IMR-90 (cell line): ENCODE measurements around the gene ZFP36L2. TPM values are rescaled to one million over a fixed set of nuclear protein-coding genes. Genes with fewer than 3 reads are reported as not detected.

ENCODE experiments used
- ATAC-seq: fragments of 200-7000 bp; cut with Tn5 transposase; 2 replicates; pipeline ENCODE4 v1.9.1; 2020; ENCODE audit warnings: low read depth, mild to moderate bottlenecking, moderate library complexity
- BruUV-seq: library from RNA; stranded (reverse); fragments of 400-500 nt; replicated peaks from 2 replicates; lab custom pipeline; 2021; lab: Mats Ljungman, UMichigan
- CTCF ChIA-PET: fragments of 300-600 bp; formaldehyde crosslinking; extraction: SDS; loops from one replicate; lab custom pipeline; 2021; ENCODE audit warnings: antibody characterized with exemption; lab: Yijun Ruan, JAX
- POLR2A ChIA-PET: fragments of 300-600 bp; sonication (Branson Sonifier 250); formaldehyde crosslinking; loops from one replicate; lab custom pipeline; 2022; ENCODE audit warnings: antibody characterized with exemption; ENCODE audit not compliant: unreplicated experiment; lab: Charles Lee
- DNase-seq: peaks from one replicate; pipeline ENCODE4 v3.0.0; 2013
- H2AFZ ChIP-seq: replicated peaks from 2 replicates; pipeline ENCODE3; 2013; ENCODE audit warnings: low read length, mild to moderate bottlenecking; ENCODE audit not compliant: poor library complexity
- H2AK5ac ChIP-seq: 2 replicates; pipeline ENCODE4 v1.6.1; 2013; ENCODE audit warnings: low read depth, low read length, inconsistent platforms
- H2AK9ac ChIP-seq: replicated peaks from 2 replicates; pipeline ENCODE3; 2013; ENCODE audit warnings: mild to moderate bottlenecking, low read depth, low read length, moderate library complexity; ENCODE audit not compliant: poor library complexity
- H2BK120ac ChIP-seq: 2 replicates; pipeline ENCODE4 v1.6.1; 2013; ENCODE audit warnings: low read depth, low read length, inconsistent platforms
- H2BK15ac ChIP-seq: 3 replicates; pipeline ENCODE4 v1.6.1; 2013; ENCODE audit warnings: low read depth, low read length, inconsistent platforms
- H2BK20ac ChIP-seq: 2 replicates; pipeline ENCODE4 v1.6.1; 2013; ENCODE audit warnings: low read depth, mild to moderate bottlenecking, inconsistent platforms, low read length, moderate library complexity
- H2BK5ac ChIP-seq: 2 replicates; pipeline ENCODE4 v1.6.1; 2013; ENCODE audit warnings: mild to moderate bottlenecking, low read depth, low read length, inconsistent platforms; ENCODE audit not compliant: poor library complexity, severe bottlenecking
- H3K14ac ChIP-seq: replicated peaks from 2 replicates; pipeline ENCODE4 v1.6.1; 2013; ENCODE audit warnings: low read depth, low read length, inconsistent platforms
- H3K18ac ChIP-seq: 2 replicates; pipeline ENCODE4 v1.6.1; 2013; ENCODE audit warnings: low read depth, low read length, control low read depth
- H3K23ac ChIP-seq: 2 replicates; pipeline ENCODE4 v1.6.1; 2013; ENCODE audit warnings: low read depth, low read length, inconsistent platforms
- H3K27ac ChIP-seq: 2 replicates; pipeline ENCODE4 v1.5.1; 2013; ENCODE audit warnings: mild to moderate bottlenecking, control low read depth, low read length; ENCODE audit not compliant: insufficient read depth
- H3K27me3 ChIP-seq: 2 replicates; pipeline ENCODE4 v1.6.1; 2013; ENCODE audit warnings: low read length; ENCODE audit not compliant: control insufficient read depth, insufficient read depth
- H3K36me3 ChIP-seq: 2 replicates; pipeline ENCODE4 v1.6.1; 2013; ENCODE audit warnings: low read length, mixed read lengths; ENCODE audit not compliant: control insufficient read depth, insufficient read depth
- H3K4ac ChIP-seq: 2 replicates; pipeline ENCODE4 v1.6.1; 2013; ENCODE audit warnings: low read depth, low read length, inconsistent platforms
- H3K4me1 ChIP-seq: 2 replicates; pipeline ENCODE4 v1.6.1; 2013; ENCODE audit warnings: low read length, mixed read lengths; ENCODE audit not compliant: control insufficient read depth, insufficient read depth
- H3K4me2 ChIP-seq: 2 replicates; pipeline ENCODE4 v1.6.1; 2013; ENCODE audit warnings: low read depth, mild to moderate bottlenecking, control low read depth, low read length, moderate library complexity
- H3K4me3 ChIP-seq: 2 replicates; pipeline ENCODE4 v1.5.1; 2013; ENCODE audit warnings: low read depth, mild to moderate bottlenecking, control low read depth, low read length, moderate library complexity; ENCODE audit not compliant: insufficient read depth
- H3K56ac ChIP-seq: 2 replicates; pipeline ENCODE4 v1.6.1; 2013; ENCODE audit warnings: low read length, inconsistent platforms; ENCODE audit not compliant: insufficient read depth; ENCODE audit errors: extremely low read depth
- H3K79me1 ChIP-seq, 2 experiments: 2 replicates each; pipeline ENCODE4 v1.6.1; 2013; ENCODE audit warnings: low read length in 2 of 2, inconsistent platforms in 1 of 2, low read depth in 1 of 2
- H3K9ac ChIP-seq: 2 replicates; pipeline ENCODE4 v1.6.1; 2013; ENCODE audit warnings: low read depth, low read length, control low read depth
- H3K9me1 ChIP-seq: 2 replicates; pipeline ENCODE4 v1.6.1; 2013; ENCODE audit warnings: low read length, inconsistent platforms; ENCODE audit not compliant: insufficient read depth
- H3K9me3 ChIP-seq: 2 replicates; pipeline ENCODE4 v1.6.1; 2013; ENCODE audit warnings: low read length; ENCODE audit not compliant: control insufficient read depth, insufficient read depth
- H4K20me1 ChIP-seq: 2 replicates; pipeline ENCODE4 v1.6.1; 2013; ENCODE audit warnings: low read length, inconsistent platforms; ENCODE audit not compliant: insufficient read depth
- H4K5ac ChIP-seq: 2 replicates; pipeline ENCODE4 v1.6.1; 2013; ENCODE audit warnings: mild to moderate bottlenecking, low read depth, low read length, control low read depth
- H4K8ac ChIP-seq, 2 experiments: 2 replicates each; pipeline ENCODE4 v1.6.1; 2013; ENCODE audit warnings: low read depth in 2 of 2, low read length in 2 of 2, control low read depth in 1 of 2, inconsistent platforms in 1 of 2
- H4K91ac ChIP-seq: 2 replicates; pipeline ENCODE4 v1.6.1; 2013; ENCODE audit warnings: low read depth, low read length, inconsistent platforms; ENCODE audit not compliant: insufficient read depth
- BHLHE40 ChIP-seq: fragments of 150-350 bp; IDR thresholded peaks from 2 replicates; pipeline ENCODE4 v1.6.1; 2016; ENCODE audit warnings: mild to moderate bottlenecking, low read depth, low read length
- CEBPB ChIP-seq: IDR thresholded peaks from 2 replicates; pipeline ENCODE4 v1.6.1; 2012; ENCODE audit warnings: low read depth, low read length, improper control_type of control experiment
- CHD1 ChIP-seq: IDR thresholded peaks from 2 replicates; pipeline ENCODE4 v1.6.1; 2012; ENCODE audit warnings: low read depth, low read length, improper control_type of control experiment
- FOS ChIP-seq: fragments of 150-350 bp; IDR thresholded peaks from 2 replicates; pipeline ENCODE4 v1.6.1; 2016; ENCODE audit warnings: low read depth, low read length
- MAFK ChIP-seq: IDR thresholded peaks from 2 replicates; pipeline ENCODE4 v1.6.1; 2012; ENCODE audit warnings: low read depth, low read length, improper control_type of control experiment
- MAZ ChIP-seq: IDR thresholded peaks from 2 replicates; pipeline ENCODE4 v1.6.1; 2012; ENCODE audit warnings: low read depth, mild to moderate bottlenecking, low read length, improper control_type of control experiment, moderate library complexity, borderline replicate concordance
- MXI1 ChIP-seq: IDR thresholded peaks from 2 replicates; pipeline ENCODE4 v1.6.1; 2012; ENCODE audit warnings: low read depth, mild to moderate bottlenecking, low read length, moderate library complexity, borderline replicate concordance
- NFE2L2 ChIP-seq: fragments of 150-350 bp; IDR thresholded peaks from 2 replicates; pipeline ENCODE4 v1.6.1; 2016; ENCODE audit warnings: low read depth, mild to moderate bottlenecking, low read length
- POLR2A ChIP-seq: IDR thresholded peaks from 2 replicates; pipeline ENCODE4 v1.6.1; 2012; ENCODE audit warnings: mild to moderate bottlenecking, low read depth, low read length
- RAD21 ChIP-seq: IDR thresholded peaks from 2 replicates; pipeline ENCODE4 v1.6.1; 2012; ENCODE audit warnings: low read length, improper control_type of control experiment
- RFX5 ChIP-seq: IDR thresholded peaks from 2 replicates; pipeline ENCODE4 v1.8.0; 2012; ENCODE audit warnings: low read depth, mild to moderate bottlenecking, low read length, moderate library complexity
- SMC3 ChIP-seq: fragments of 150-350 bp; IDR thresholded peaks from 2 replicates; pipeline ENCODE4 v1.6.1; 2016; ENCODE audit warnings: low read depth, mild to moderate bottlenecking, antibody characterized with exemption, low read length, moderate library complexity
- WGBS, 2 experiments: methylation state at CpG; one replicate each; pipeline versions ENCODE4 v1.1.5 to v1.1.7; 2013; ENCODE audit warnings: missing lambda C conversion rate in 2 of 2; ENCODE audit not compliant: insufficient read length in 1 of 2; ENCODE audit errors: extremely low coverage in 2 of 2; 5-methylcytosine and 5-hydroxymethylcytosine counted together
- dilution Hi-C: fragments of 300-500 bp; cut with HindIII; formaldehyde crosslinking; loops from one replicate; pipeline ENCODE4 v1.14.3; 2018; ENCODE audit warnings: low sequenced_read_pairs; ENCODE audit not compliant: unreplicated experiment
- in situ Hi-C: fragments of 300-500 bp; cut with MboI; formaldehyde crosslinking; loops from 3 replicates; pipeline ENCODE4 v1.14.3; 2019; ENCODE audit warnings: low sequenced_read_pairs, inconsistent platforms, mixed read lengths
- intact Hi-C: fragments of 100-400 bp; cut with micrococcal nuclease; formaldehyde crosslinking; loops from 2 replicates; pipeline ENCODE4 v1.10.0; 2022
- polyA plus RNA-seq, 3 experiments: library from polyadenylated mRNA; depleted of rRNA; stranded (reverse); fragments of >200 nt; gene quantifications; 2 replicates each; pipeline ENCODE4 v1.2.3, GENCODE V29; 2012; ENCODE audit warnings: low replicate concordance in 1 of 3
- total RNA-seq: library from RNA; depleted of rRNA; stranded (reverse); fragments of >200 nt; gene quantifications from 2 replicates; pipeline ENCODE4 v1.2.3, GENCODE V29; 2012
- TF ChIP-seq, protein P1 (sequence below): conservative IDR thresholded peaks from 2 replicates; pipeline ENCODE4 v1.5.1; 2012; ENCODE audit warnings: mild to moderate bottlenecking, low read depth, low read length, improper control_type of control experiment
- TF ChIP-seq, protein P2 (sequence below): fragments of 150-350 bp; IDR thresholded peaks from 2 replicates; pipeline ENCODE4 v1.6.1; 2017; ENCODE audit warnings: mild to moderate bottlenecking, antibody characterized with exemption, low read length, low read depth

ZFP36L2 gene
- total and polyA plus RNA-seq, 2 of the 4 experiments (the other 2 are of a cell fraction) = 1.8 to 20.1 TPM

DNA sequence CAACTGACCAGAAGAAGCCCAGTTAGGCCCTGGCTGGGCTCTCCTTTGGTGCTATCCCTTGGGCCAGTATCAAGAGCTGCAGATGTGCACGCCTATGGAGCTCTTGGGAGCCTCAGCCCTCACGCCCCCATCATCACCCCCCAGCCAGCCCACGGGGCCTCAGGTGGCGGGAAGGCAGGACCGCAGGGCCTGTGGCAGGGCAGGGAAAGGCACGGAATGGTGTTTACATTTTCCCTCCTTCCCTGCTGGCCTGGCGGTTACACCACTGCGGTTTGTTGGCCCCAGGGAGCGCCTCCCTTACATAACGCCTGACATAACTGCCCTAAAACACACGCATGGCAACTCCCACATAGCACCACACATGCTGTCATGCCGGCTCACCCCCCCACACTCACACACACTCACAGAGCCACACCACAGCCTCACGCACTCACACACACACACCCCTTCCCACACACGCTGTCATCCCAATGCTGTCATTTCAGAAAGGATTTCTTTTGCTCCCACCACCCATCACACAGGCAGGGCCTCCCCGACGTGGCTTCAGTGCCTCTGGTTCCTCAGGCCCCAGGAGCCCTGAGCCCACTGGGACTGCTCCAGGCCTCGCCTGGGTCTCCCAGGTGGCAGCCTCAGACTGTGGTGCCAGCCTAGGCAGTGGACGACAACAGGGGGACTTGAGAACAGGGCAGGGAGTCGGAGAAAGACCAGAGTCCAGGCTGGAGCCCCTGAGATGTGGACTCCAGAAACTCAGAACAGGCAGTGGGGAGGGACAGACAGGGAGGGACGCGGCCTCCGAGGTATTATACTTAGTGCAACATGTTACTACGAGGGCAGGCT is 15.7 kb downstream of the ZFP36L2 start:
- intact Hi-C loops (no loop called here), in situ Hi-C loops (no loop called here), dilution Hi-C loops (no loop called here)
- no peaks in the 10 kb centered on the region; the same call in 1 of the 2 replicates for H3K27me3 ChIP-seq
- H2AK5ac ChIP-seq = peak overlapping the region; percentile 29; the same call in 1 of the 2 replicates
- peak; percentile 91 for ATAC-seq
- H2BK15ac ChIP-seq = no peak overlapping the region; the same call in 2 of the 3 replicates
- peak overlapping the region in 1 of 2 experiments; percentile 36; a peak in 1 of 4 replicates for H4K8ac ChIP-seq
- TF ChIP-seq, protein P1, sequence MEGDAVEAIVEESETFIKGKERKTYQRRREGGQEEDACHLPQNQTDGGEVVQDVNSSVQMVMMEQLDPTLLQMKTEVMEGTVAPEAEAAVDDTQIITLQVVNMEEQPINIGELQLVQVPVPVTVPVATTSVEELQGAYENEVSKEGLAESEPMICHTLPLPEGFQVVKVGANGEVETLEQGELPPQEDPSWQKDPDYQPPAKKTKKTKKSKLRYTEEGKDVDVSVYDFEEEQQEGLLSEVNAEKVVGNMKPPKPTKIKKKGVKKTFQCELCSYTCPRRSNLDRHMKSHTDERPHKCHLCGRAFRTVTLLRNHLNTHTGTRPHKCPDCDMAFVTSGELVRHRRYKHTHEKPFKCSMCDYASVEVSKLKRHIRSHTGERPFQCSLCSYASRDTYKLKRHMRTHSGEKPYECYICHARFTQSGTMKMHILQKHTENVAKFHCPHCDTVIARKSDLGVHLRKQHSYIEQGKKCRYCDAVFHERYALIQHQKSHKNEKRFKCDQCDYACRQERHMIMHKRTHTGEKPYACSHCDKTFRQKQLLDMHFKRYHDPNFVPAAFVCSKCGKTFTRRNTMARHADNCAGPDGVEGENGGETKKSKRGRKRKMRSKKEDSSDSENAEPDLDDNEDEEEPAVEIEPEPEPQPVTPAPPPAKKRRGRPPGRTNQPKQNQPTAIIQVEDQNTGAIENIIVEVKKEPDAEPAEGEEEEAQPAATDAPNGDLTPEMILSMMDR = no peak
- TF ChIP-seq CHD1 (no peak), MAZ (peak; percentile 74; the same call in 1 of the 2 replicates), BHLHE40 (0 out of 2 replicates have a peak, but pooled peaks have one; percentile 47), FOS (peak; percentile 35), RFX5 (0 out of 2 replicates have a peak, but pooled peaks have one; percentile 7), MXI1 (no peak; the same call in 1 of the 2 replicates), RAD21 (no peak), NFE2L2 (no peak), SMC3 (peak; percentile 29), CEBPB (peak; percentile 65), POLR2A (no peak), MAFK (no peak)
- TF ChIP-seq, protein P2, sequence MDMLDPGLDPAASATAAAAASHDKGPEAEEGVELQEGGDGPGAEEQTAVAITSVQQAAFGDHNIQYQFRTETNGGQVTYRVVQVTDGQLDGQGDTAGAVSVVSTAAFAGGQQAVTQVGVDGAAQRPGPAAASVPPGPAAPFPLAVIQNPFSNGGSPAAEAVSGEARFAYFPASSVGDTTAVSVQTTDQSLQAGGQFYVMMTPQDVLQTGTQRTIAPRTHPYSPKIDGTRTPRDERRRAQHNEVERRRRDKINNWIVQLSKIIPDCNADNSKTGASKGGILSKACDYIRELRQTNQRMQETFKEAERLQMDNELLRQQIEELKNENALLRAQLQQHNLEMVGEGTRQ = no peak
- peak overlapping the region; percentile 82 for H2AFZ ChIP-seq
- H3K9ac ChIP-seq = no peak overlapping the region
- H2BK120ac ChIP-seq = peak overlapping the region; percentile 78
- no peak overlapping the region for H3K56ac ChIP-seq
- 0 out of 2 replicates have a peak overlapping the region, but pooled peaks have one; percentile 55 for H3K14ac ChIP-seq
- POLR2A ChIA-PET = no interaction called here
- peak overlapping the region; percentile 3 for H2BK5ac ChIP-seq
- CTCF ChIA-PET = no interaction called here
- no peaks in the 10 kb centered on the region for H3K79me1 ChIP-seq
- H3K9me1 ChIP-seq = peaks cover 6% of the 10 kb centered on the region; the same call in 1 of the 2 replicates
- no peak overlapping the region for H3K18ac ChIP-seq
- no peak overlapping the region for H3K4me3 ChIP-seq
- H3K4me2 ChIP-seq = no peak overlapping the region
- H3K23ac ChIP-seq = no peak overlapping the region
- peaks cover 8% of the 10 kb centered on the region for H3K4me1 ChIP-seq
- no peaks in the 10 kb centered on the region for H4K20me1 ChIP-seq
- H4K5ac ChIP-seq = no peak overlapping the region
- no peak overlapping the region; the same call in 1 of the 2 replicates for H4K91ac ChIP-seq
- H3K4ac ChIP-seq = peak overlapping the region; percentile 71
- 42% methylated on average over 18 of the region's 23 CpGs; no CpG with 5 or more reads in 1 of the 2 experiments for WGBS, 2 experiments
- DNase-seq = peak; percentile 92
- H2AK9ac ChIP-seq = peak overlapping the region; percentile 33
- no TSS peak for BruUV-seq
- 0 out of 2 replicates have a peak overlapping the region, but pooled peaks have one; percentile 27 for H2BK20ac ChIP-seq
- no peak overlapping the region for H3K27ac ChIP-seq
- no peaks in the 10 kb centered on the region for H3K36me3 ChIP-seq
- H3K9me3 ChIP-seq = no peaks in the 10 kb centered on the region
